Loucy (cell line): ENCODE results near the gene POLR2H.

ENCODE experiments used
- H2AFZ ChIP-seq: fragments of 200-600 bp; sonication (generic); 2 replicates; pipeline ENCODE4 v1.6.0; 2016; ENCODE audit warnings: antibody characterized with exemption, mild to moderate bottlenecking, low read length, moderate library complexity
- H3F3A ChIP-seq: fragments of 200-600 bp; 2 replicates; pipeline ENCODE4 v1.6.0; 2016; ENCODE audit warnings: antibody characterized with exemption, low read depth, mild to moderate bottlenecking
- H3K27me3 ChIP-seq: fragments of 200-600 bp; sonication (generic); 2 replicates; pipeline ENCODE4 v1.6.1; 2014; ENCODE audit warnings: low read length, mild to moderate bottlenecking; ENCODE audit not compliant: insufficient read depth, poor library complexity, severe bottlenecking
- H3K36me3 ChIP-seq: fragments of 200-600 bp; sonication (generic); 2 replicates; pipeline ENCODE4 v1.6.1; 2016; ENCODE audit warnings: low read length; ENCODE audit not compliant: insufficient read depth
- H3K4me1 ChIP-seq: fragments of 200-600 bp; sonication (generic); 2 replicates; pipeline ENCODE4 v1.5.1; 2014; ENCODE audit warnings: low read length, mild to moderate bottlenecking; ENCODE audit not compliant: insufficient read depth, poor library complexity, severe bottlenecking
- H3K4me2 ChIP-seq: fragments of 200-600 bp; sonication (generic); 2 replicates; pipeline ENCODE4 v1.6.0; 2014; ENCODE audit warnings: antibody characterized with exemption, low read length, low read depth, mild to moderate bottlenecking; ENCODE audit not compliant: poor library complexity, severe bottlenecking
- H3K4me3 ChIP-seq: fragments of 200-600 bp; sonication (generic); 2 replicates; pipeline ENCODE4 v1.5.1; 2014; ENCODE audit warnings: low read length, mild to moderate bottlenecking, mixed read lengths; ENCODE audit not compliant: poor library complexity, severe bottlenecking
- H3K79me2 ChIP-seq: fragments of 200-600 bp; sonication (generic); 2 replicates; pipeline ENCODE4 v1.6.1; 2014; ENCODE audit warnings: low read length; ENCODE audit not compliant: insufficient read depth
- H3K9ac ChIP-seq: fragments of 200-600 bp; sonication (generic); 2 replicates; pipeline ENCODE4 v1.6.0; 2014; ENCODE audit warnings: mild to moderate bottlenecking, low read depth, low read length, moderate library complexity; ENCODE audit not compliant: poor library complexity, severe bottlenecking
- H3K9me2 ChIP-seq: fragments of 200-600 bp; sonication (generic); replicated peaks from 2 replicates; pipeline ENCODE4 v1.6.1; 2016; ENCODE audit warnings: low read depth, low read length, mixed read lengths
- H3K9me3 ChIP-seq: fragments of 200-600 bp; sonication (generic); 2 replicates; pipeline ENCODE4 v1.6.1; 2014; ENCODE audit warnings: mild to moderate bottlenecking, antibody characterized with exemption, low read length, low read depth; ENCODE audit not compliant: insufficient read depth
- H4K20me1 ChIP-seq: fragments of 200-600 bp; sonication (generic); 2 replicates; pipeline ENCODE4 v1.6.0; 2014; ENCODE audit warnings: antibody characterized with exemption, low read length, mild to moderate bottlenecking; ENCODE audit not compliant: insufficient read depth, poor library complexity, severe bottlenecking
- CTCF ChIP-seq: fragments of 200-600 bp; sonication (generic); conservative IDR thresholded peaks from 2 replicates; pipeline ENCODE4 v1.5.1; 2014; ENCODE audit warnings: mild to moderate bottlenecking, antibody characterized with exemption, low read length
- EZH2phosphoT487 ChIP-seq: fragments of 200-600 bp; IDR thresholded peaks from 2 replicates; pipeline ENCODE4 v1.6.1; 2018; ENCODE audit warnings: antibody characterized with exemption, mild to moderate bottlenecking, moderate library complexity, borderline replicate concordance

Gene POLR2H

GRCh38 chr3:184375747-184376461 lies 14.4 kb downstream of the POLR2H start:
- Histone ChIP-seq H3K4me1 (peaks cover 3% of the 10 kb centered on the region), H3K27me3 (no peaks in the 10 kb centered on the region), H3F3A (no peaks in the 10 kb centered on the region), H3K79me2 (no peaks in the 10 kb centered on the region), H3K9me2 (no peaks in the 10 kb centered on the region), H2AFZ (no peak overlapping the region), H3K4me2 (no peak overlapping the region), H3K36me3 (no peaks in the 10 kb centered on the region), H3K4me3 (no peak overlapping the region), H3K9ac (no peak overlapping the region), H4K20me1 (no peaks in the 10 kb centered on the region), H3K9me3 (no peaks in the 10 kb centered on the region)
- no peak for TF ChIP-seq EZH2phosphoT487

GRCh38 chr3:184377374-184377773 lies 15.9 kb downstream of the POLR2H start:
- no peak overlapping the region for H3K4me3 ChIP-seq
- no peaks in the 10 kb centered on the region for H3K9me3 ChIP-seq
- H3K9ac ChIP-seq = no peak overlapping the region
- H3K27me3 ChIP-seq = no peaks in the 10 kb centered on the region
- no peaks in the 10 kb centered on the region for H3K36me3 ChIP-seq
- no peaks in the 10 kb centered on the region for H4K20me1 ChIP-seq
- H3K4me1 ChIP-seq = no peaks in the 10 kb centered on the region
- no peaks in the 10 kb centered on the region for H3F3A ChIP-seq
- H3K9me2 ChIP-seq = no peaks in the 10 kb centered on the region
- no peak overlapping the region for H3K4me2 ChIP-seq
- no peak overlapping the region for H2AFZ ChIP-seq
- no peaks in the 10 kb centered on the region for H3K79me2 ChIP-seq
- TF ChIP-seq EZH2phosphoT487 (no peak), CTCF (no peak)

GRCh38 chr3:184377882-184378445 lies 16.5 kb downstream of the POLR2H start, which contains the start of gene THPO:
Gene THPO (minus strand): TSS chr3:184378207. CDS start chr3:184376259, 1,948 bp downstream.
- H3K4me1 ChIP-seq = no peaks in the 10 kb centered on the region
- H4K20me1 ChIP-seq = no peaks in the 10 kb centered on the region
- no peak within 1 kb of the TSS for H3K4me3 ChIP-seq
- TF ChIP-seq EZH2phosphoT487 (no peak), CTCF (no peak)
- no peaks in the 10 kb centered on the region for H3K79me2 ChIP-seq
- no peaks in the 10 kb centered on the region for H3K36me3 ChIP-seq
- no peaks in the 10 kb centered on the region for H3F3A ChIP-seq
- H3K9me3 ChIP-seq = no peaks in the 10 kb centered on the region
- no peak within 1 kb of the TSS for H3K4me2 ChIP-seq
- H2AFZ ChIP-seq = no peak within 1 kb of the TSS
- H3K9me2 ChIP-seq = no peaks in the 10 kb centered on the region
- H3K9ac ChIP-seq = no peak within 1 kb of the TSS
- no peaks in the 10 kb centered on the region for H3K27me3 ChIP-seq
